NK-92 (cell line): ENCODE data around the gene TM7SF2.
"Not testable (repeated sequence)": the region's sequence is repeated elsewhere in the genome, so short reads cannot be mapped to it uniquely, and the experiment has no call there.

Source experiments
- DNase-seq: peaks from one replicate; lab custom pipeline; 2025; ENCODE audit not compliant: unreplicated experiment; lab: John Stamatoyannopoulos, UW

The TM7SF2 gene

DNA sequence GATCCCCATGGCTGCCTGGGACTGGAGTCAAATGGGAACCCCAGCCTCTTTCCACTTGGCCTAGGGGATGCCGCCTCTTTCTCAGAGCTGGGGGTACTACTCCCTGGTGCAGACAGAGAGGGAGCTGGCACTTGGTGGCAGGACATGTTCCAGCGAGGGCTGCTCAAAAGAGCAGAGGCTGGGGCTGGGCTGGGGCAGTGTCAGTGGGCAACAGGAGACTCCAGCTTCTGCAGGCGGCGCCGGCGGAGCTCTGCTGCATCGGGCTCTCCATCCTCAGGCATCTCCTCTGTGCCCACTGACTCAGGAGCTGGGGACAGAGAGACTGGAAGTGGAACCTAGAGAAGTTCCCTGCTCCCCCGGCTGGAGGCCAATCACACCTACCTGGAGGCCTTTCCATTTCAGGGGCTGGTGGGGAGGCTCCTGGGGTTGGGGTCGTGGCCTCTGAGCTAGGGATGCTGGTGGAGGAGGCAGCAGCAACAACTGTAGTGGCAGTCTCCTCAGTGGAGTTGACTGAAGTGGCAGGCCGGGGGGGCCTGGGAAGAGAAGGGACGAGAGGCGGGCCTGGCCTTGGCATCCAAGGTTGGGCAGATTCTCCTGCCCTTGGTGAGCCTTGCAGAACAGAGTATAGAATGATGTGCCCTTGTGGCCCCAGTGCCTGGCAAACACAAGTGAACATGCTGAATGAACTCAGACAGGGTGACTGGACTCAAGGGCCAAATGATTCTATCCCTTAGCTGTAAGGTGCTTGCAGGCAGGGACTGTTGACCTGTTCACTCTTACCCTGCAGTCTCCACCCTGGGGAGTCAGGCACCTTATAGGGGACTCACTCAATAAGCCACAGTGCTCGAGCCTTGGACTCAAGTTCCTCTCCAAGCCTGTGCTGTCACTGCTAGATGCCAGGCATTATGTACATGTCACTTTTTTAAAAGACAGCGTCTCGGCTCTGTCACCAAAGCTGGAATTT is 16.8 kb downstream of the TM7SF2 start:
- no peak for DNase-seq

GRCh38 chr11:65129649-65130441 is 18.2 kb downstream of the TM7SF2 start:
- no peak for DNase-seq

GRCh38 chr11:65130631-65131416 is 19.2 kb downstream of the TM7SF2 start:
- no peak for DNase-seq

DNA sequence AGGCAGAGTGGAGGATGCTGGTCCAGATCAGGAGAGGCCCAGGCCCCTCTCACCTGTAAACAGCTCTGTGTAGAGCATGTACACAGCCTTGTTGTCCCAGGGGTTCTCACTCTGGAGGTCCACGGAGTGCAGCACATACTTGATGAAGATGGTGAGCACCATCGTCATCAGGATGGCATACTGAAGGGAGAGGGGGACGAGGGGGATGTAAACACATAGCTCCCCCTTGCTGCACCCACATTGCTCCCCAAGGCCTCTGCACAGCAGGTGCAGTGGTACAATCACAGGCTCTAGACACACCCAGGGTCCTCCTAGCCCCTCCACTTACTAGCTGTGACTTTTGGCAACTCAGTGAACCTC is 19.7 kb downstream of the TM7SF2 start:
- DNase-seq, result no peak

DNA sequence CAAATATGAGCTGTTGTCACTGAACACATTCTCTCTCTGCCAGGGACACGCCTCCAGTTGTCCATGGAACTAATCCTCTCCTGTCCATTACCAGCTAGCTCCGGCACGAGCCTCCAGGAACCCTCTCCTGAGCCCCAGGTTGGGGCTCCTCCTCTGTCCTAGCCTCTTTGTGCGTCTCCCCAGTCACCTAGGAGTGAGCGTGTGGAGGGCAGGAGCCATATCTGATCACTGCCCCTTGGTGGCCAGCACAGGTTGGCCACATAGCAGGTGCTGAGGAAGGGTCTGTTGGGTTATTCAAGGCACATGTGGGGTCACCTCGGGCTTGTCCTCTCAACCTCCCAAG is 20.2 kb downstream of the TM7SF2 start:
- DNase-seq, result no peak

DNA sequence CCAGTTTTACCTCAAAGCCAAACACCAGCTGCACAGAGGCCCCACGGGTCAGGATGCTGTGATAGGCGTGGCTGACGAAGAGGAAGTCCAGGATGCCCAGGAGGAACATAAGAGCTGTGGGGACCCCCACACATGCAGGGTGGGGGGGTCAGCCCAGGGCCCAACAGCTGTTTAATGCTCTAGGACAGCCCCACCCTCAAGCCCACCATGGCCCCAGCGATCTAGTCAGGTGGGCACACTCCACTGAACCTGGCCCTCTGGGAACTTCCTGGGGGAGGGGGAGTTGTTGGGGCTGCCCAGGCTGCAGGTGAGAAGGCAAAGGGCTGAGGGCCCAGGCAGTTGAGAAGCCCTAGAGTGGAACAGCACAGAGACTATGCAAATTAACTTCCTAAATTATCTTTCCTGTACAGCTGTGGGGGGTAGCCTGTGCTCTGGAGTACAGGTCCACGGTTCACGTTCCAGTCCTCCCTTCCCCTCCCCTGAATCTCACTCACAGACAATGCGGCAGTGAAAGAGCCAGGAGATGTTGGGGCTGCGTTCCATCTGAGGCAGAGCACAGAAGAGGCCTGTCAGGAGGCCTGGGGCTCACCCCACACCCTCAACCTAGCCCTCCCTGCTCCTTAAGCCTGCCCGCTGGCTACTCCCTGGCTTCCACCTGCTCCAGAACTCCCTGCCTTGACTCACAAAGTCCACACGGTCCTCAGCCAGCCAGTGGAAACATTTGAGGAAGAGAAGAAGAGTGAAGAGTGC is 20.7 kb downstream of the TM7SF2 start:
- no peak for DNase-seq

DNA sequence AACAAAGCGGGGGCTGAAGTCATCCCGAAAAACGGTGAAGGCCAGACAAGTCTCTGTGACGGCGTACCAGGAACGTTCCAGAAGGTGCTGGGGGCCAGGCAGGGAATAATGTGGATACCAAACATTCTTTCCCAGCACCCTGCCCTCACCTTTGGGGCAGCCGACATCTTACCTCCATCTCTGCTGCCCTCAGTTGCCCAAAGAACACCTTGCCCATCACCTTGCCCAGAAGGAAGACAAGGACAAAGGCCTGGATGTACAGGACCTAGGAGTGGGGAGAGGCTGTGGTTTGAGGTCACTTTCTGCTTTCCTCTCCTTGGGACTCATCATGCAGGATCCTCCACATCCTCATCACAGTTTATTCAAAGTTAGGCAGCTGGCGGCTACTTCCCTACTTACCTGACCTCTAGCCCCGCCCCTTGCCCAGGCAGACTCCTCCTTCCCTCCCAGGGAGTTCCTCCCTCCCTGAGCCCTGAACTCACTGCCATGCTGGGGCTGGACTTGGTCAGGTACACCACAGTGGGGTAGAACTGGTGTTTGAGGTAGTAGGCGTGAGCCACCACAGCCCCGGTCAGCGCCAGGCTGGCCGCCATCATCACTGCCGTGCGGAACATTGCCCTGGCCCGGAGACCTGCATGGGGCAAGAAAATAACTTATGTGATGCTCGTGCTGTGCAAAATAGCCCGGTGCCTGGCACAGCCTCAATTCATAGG is 21.5 kb downstream of the TM7SF2 start:
- DNase-seq, result no peak

DNA sequence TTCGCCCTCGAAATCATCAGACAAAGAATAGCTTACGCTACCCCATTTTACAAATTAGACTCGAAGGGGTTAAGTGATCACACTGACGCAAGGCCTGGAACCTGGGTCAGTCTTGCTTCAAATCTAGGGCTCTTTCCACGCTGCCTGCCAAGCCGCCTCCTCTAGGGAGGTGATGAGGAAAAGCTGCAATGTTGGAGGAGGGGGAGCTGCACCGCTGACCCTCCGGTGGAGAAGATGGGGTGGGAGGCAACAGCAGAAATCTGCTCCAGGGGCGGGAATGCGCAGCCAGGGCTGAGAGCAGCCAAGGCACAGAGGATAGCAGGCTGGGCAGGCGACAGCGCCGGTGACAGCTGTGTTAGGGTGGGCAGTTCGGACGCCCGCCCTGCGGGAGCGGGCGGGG is 22.1 kb downstream of the TM7SF2 start:
- no peak for DNase-seq

- DNase-seq, result peak; percentile 34
Measured at GRCh38 chr11:65134240-65134951, 22.7 kb downstream of the TM7SF2 start, which contains the start of gene SYVN1. SYVN1 (minus strand) TSS chr11:65134519; CDS start chr11:65133601, 918 bp downstream.

DNA sequence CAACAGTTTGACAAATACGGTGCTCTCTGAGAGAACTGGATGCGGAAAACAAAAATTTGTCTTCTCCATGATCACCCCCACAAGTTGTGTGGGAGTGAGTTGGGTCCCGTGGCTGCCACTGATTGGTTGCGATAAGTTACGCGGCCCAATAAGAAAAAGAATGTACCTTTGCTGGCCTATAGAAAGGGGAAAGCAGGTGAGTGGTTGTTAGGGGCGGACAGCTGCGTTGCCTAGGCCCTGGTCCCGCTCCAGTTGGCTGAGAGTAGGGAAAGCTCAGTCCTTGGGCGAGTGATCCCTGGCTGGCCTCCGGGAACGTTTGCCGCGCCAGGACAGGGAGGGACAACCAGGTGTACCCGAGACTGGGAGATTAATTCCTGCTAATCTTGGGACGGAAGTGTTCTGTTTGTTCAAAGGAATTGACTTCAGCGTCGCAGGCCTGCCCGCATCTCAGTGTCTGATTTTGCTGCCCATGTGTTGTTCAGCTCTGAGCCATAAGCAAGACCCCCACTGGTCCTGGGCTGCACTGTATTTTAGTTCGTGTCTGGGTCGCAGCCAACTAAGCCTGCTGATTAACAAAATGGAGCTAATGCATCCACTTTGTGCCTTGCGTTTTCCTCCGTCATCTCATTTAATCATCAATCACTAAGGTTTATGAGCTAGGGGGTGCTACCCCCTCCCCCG is 23.4 kb downstream of the TM7SF2 start:
- peak; percentile 65 for DNase-seq

- no peak for DNase-seq
Measured at GRCh38 chr11:65135633-65136145, 24.0 kb downstream of the TM7SF2 start.

DNA sequence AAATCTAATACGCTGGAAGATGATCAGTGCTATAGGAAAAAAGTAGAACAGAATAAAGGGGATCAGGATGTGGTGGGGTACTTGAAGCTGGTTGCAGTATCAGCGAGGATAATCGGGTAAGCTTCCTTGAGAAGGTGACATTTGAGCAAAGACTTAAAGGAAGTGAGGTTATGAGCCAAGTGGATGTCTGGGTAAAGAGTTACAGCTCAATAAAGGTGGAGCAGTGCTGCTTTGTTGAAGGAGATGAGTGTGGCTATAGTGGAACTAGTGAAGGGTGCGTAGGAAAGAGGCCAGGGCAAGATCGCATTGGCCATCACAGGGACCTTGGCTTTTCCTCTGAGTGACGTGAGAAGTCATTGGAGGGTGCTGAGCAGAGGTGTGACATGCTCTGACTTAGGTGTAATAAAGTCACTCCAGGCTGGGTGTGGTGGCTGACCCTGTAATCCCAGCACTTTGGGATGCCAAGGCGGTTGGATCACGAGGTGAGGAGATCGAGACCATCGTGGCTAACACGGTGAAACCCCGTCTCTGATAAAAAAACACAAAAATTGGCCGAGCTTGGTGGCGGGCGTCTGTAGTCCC is 24.9 kb downstream of the TM7SF2 start:
- DNase-seq, result no peak

GRCh38 chr11:65141896-65142494 is 30.3 kb downstream of the TM7SF2 start:
- DNase-seq, result no peak

DNA sequence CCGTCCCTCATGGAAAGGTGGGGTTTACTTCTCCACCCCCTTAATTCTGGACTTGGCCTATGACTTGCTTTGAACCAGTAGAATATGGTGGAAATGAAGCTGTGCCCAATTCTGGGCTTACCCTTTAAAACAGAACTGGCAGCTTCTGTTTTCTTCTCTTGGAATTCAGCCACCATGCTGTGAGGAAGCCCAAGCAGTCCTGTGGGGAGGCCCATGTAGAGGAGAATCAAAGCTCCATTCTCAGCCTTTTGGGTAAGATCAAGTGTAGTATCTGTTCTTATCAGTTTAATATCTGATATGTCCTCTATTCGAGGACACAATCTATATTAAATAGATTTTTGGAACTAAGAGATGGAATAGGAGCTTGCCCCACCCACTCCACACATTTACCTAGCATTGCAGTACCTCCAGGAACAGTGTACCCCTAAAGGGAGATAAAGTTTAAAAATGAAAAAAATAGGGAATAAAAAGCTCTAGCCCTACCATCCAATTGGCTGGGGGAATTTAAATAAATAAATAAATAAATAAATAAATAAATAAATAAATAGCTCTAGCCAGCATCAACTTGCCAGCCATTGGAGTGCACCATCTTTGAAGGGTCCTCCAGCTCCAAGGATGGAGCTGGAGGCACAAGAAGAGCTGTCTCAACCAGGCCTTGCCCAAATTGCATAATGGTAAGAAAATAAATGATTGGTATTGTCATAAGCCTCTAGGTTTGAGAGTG is 35.8 kb downstream of the TM7SF2 start:
- no peak for DNase-seq

- no peak for DNase-seq
Measured at GRCh38 chr11:65148657-65149056, 37.0 kb downstream of the TM7SF2 start.

DNA sequence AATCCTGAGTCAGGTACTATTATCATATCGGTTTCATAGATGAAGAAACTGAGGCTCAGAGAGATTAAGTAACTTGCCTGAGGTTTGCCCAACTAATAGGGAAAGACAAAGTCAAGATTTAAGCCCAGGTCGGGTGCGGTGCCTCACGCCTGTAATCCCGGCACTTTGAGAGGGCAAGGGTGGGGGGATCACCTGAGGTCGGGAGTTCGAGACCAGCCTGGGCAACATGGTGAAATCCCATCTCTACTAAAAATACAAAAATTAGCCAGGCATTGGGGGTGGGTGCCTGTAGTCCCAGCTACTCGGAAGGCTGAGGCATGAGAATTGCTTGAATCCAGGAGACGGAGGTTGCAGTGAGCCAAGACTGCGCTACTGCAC is 38.4 kb downstream of the TM7SF2 start:
- not testable (repeated sequence) for DNase-seq
